H7 (cell line): ENCODE data around the gene UGT1A5. TPM values are rescaled to one million over a fixed set of nuclear protein-coding genes. Genes with fewer than 3 reads are reported as not detected.

Experiments
- DNase-seq: peaks from one replicate; pipeline ENCODE4 v3.0.0; 2012
- H3K27me3 ChIP-seq: 2 replicates; pipeline ENCODE4 v1.6.0; 2011; ENCODE audit warnings: mild to moderate bottlenecking, low read length; ENCODE audit not compliant: control insufficient read depth, insufficient read depth
- H3K36me3 ChIP-seq: replicated peaks from 2 replicates; pipeline ENCODE4 v1.5.1; 2011; ENCODE audit warnings: low read length; ENCODE audit not compliant: control insufficient read depth, insufficient read depth
- H3K4me3 ChIP-seq: 2 replicates; pipeline ENCODE4 v1.5.1; 2011; ENCODE audit warnings: low read depth, mild to moderate bottlenecking, control low read depth, low read length, moderate library complexity; ENCODE audit not compliant: insufficient read depth
- total RNA-seq: library from RNA; depleted of rRNA; stranded (reverse); fragments of >200 nt; shearing (Covaris generic); gene quantifications from 2 replicates; pipeline ENCODE4 v1.2.3, GENCODE V29; 2014

The UGT1A5 gene
- total RNA-seq, 1 experiment from 2014 or later = not detected

- H3K4me3 ChIP-seq = no peak overlapping the region
- H3K27me3 ChIP-seq = no peaks in the 10 kb centered on the region
- DNase-seq = no peak
- H3K36me3 ChIP-seq = no peaks in the 10 kb centered on the region
Observed at GRCh38 chr2:233772153-233772552, 59.4 kb downstream of the UGT1A5 start.

GRCh38 chr2:233772583-233772982, 59.9 kb downstream of the UGT1A5 start:
- no peak for DNase-seq
- no peaks in the 10 kb centered on the region for H3K27me3 ChIP-seq
- no peaks in the 10 kb centered on the region for H3K36me3 ChIP-seq
- H3K4me3 ChIP-seq = no peak overlapping the region

DNA sequence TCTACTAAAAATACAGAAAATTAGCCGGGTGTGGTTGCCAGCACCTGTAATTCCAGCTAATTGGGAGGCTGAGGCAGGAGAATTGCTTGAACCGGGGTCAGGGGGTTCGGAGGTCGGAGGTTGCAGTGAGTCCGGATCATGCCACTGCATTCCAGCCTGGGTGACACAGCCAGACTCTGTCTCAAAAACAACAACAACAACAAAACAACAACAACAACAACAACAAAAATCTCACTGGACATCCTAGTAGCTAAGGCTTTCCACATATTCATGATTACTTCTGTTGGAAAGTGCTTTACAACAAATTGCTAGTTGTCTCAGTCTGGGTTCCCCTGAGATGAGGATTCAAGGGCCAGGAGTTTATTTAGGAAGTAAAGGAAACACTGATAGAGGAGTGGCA, 61.1 kb downstream of the UGT1A5 start:
- Histone ChIP-seq H3K27me3 (no peaks in the 10 kb centered on the region), H3K36me3 (no peaks in the 10 kb centered on the region), H3K4me3 (no peak overlapping the region)
- no peak for DNase-seq

DNA sequence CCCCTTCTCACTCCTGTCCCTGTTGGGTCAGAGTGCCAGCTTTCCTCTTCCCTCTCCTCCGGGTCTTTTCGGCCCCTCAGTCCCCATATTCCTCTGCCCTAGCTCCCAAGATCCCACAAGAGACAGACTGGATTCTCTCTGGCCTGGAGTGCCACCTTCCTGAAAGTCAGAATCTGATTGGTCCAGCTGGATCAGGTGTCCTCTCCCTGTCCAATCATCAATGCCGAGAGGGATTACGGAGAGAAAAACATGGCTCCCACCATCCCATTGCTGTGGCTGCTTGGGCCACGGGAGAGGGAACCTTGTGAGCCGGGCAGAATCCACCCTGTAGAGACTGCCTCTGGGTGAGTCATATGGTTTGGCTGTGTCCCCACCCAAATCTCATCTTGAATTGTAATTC, 62.7 kb downstream of the UGT1A5 start:
- DNase-seq = no peak
- no peaks in the 10 kb centered on the region for H3K36me3 ChIP-seq
- no peak overlapping the region for H3K4me3 ChIP-seq
- no peaks in the 10 kb centered on the region for H3K27me3 ChIP-seq

- H3K36me3 ChIP-seq = no peaks in the 10 kb centered on the region
- no peak for DNase-seq
- H3K4me3 ChIP-seq = no peak within 1 kb of the TSS
- H3K27me3 ChIP-seq = no peaks in the 10 kb centered on the region
Observed at GRCh38 chr2:233778030-233778429, 65.3 kb downstream of the UGT1A5 start, which contains the start of gene MROH2A. TSS of gene MROH2A (plus strand) at chr2:233778330. CDS start at chr2:233779359, 1,029 bp downstream.

DNA sequence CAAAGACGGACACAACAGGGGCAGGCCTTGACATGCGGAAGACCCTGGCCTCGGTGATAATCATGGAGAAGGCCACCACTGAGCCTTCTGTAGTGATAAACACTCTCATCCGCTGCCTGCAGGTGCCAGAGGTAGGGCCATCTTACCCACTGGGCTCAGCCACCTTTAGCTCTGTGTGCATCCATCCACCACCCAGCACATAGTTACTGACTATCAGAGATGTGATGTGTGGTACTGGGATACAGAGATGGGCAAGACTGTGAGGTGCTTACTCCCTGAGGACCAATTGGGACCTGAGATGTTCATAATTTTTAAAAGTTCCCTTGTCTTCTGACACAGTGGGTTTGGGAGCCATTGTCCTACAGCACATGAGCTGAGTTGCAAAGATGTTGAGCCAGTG, 67.0 kb downstream of the UGT1A5 start:
- no peaks in the 10 kb centered on the region for H3K36me3 ChIP-seq
- H3K4me3 ChIP-seq = no peak overlapping the region
- H3K27me3 ChIP-seq = no peaks in the 10 kb centered on the region
- no peak for DNase-seq

DNA sequence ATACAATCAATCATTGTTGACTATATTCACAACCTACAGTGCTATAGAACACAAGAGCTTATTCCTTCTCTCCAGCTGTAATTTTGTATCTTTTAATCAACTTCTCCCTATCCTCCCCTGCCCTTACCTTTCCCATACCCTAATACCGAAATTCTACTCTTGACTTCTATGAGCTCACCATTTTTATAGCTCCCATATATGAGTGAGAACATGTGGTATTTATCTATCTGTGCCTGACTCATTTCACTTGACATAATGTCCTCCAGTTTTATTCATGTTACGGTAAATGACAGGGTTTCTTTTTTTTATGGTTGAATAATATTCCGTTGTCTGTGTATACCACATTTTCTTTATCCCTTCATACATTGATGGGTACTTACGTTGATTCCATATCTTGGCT, 68.1 kb downstream of the UGT1A5 start:
- Histone ChIP-seq H3K27me3 (no peaks in the 10 kb centered on the region), H3K36me3 (no peaks in the 10 kb centered on the region), H3K4me3 (no peak overlapping the region)
- DNase-seq = no peak

DNA sequence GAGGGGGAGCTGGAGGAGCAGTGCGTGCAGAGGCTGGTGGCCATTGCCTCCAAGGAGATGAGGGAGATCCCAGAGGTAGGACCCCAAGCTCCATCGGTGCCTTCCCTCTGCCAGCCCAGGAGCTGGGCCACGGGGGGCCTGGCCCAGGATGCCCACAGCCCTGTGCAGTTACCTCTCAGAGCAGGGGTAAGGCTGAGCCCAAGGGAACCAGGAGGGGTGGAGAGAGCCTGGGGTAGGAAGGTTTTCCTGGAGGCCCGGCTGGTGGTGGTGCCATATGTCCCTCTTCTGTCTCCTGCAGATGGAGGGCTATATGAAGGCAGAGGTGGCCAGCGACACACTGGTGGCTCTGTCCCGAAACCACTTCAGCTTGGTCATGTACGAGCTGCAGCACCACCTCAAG, 76.8 kb downstream of the UGT1A5 start:
- DNase-seq = no peak
- Histone ChIP-seq H3K36me3 (no peaks in the 10 kb centered on the region), H3K27me3 (no peaks in the 10 kb centered on the region), H3K4me3 (no peak overlapping the region)

GRCh38 chr2:233791151-233791882, 78.6 kb downstream of the UGT1A5 start:
- no peak overlapping the region for H3K4me3 ChIP-seq
- H3K27me3 ChIP-seq = no peaks in the 10 kb centered on the region
- peak; percentile 5 for DNase-seq
- no peaks in the 10 kb centered on the region for H3K36me3 ChIP-seq

DNA sequence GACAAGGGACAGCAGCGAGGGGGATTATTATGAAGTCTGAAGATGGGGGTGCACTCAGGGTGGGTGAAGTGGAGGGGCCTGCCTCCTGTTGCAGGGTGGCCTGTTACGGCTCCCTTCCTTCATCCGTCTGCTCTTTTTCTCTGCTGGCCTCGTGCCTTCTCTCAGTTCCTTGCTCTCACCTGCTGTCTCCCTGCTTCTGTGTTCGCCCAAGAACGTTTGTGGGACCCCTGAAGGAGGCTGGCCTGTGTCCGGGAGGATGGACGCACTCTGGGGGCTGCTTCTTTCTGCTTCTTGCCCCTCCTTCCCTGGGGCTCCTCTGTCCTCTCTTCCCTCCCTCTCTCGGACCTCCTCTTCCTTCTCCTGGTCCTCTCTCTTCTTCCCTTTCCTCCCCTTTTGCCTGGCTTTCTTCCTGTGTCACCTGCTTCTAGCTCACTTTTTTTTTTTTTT, 79.2 kb downstream of the UGT1A5 start:
- DNase-seq = peak; percentile 16
- H3K27me3 ChIP-seq = no peaks in the 10 kb centered on the region
- H3K4me3 ChIP-seq = no peak overlapping the region
- H3K36me3 ChIP-seq = no peaks in the 10 kb centered on the region

- Histone ChIP-seq H3K27me3 (no peaks in the 10 kb centered on the region), H3K4me3 (no peak overlapping the region), H3K36me3 (no peaks in the 10 kb centered on the region)
- DNase-seq = no peak
Observed at GRCh38 chr2:233792720-233793119, 80.0 kb downstream of the UGT1A5 start.

DNA sequence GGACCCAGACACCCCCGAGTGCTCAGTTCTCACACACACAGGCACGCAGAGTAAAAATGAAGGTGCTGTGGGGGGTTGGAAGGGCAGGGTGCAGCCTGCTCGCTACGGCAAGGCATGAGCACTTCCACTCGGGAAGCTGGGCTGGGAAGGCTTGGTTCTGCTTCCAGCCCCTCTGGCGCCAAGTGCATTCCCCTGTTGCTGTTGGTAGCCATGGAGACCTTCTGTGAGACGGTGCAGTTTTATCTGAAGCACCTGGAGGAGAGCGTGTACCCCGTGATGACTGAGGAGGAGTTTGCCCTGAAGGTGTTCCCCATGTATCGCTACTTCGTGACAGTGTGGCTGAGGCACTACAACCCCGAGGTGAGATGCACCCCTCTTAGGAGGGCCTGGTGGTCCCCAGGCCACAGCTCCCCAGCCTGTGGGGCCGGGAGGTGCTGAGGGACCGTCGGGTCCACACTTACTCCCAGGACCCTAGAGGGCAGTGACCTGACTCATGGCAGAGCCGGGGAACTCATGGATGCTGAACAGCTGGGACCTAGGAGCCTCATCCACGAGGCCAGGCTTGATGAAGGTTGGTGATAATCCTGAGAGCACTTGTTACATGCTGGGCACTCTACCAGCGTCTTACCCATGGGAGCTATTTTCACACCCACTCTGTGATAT, 80.9 kb downstream of the UGT1A5 start:
- no peaks in the 10 kb centered on the region for H3K27me3 ChIP-seq
- no peaks in the 10 kb centered on the region for H3K36me3 ChIP-seq
- DNase-seq = peak; percentile 10
- H3K4me3 ChIP-seq = no peak overlapping the region

DNA sequence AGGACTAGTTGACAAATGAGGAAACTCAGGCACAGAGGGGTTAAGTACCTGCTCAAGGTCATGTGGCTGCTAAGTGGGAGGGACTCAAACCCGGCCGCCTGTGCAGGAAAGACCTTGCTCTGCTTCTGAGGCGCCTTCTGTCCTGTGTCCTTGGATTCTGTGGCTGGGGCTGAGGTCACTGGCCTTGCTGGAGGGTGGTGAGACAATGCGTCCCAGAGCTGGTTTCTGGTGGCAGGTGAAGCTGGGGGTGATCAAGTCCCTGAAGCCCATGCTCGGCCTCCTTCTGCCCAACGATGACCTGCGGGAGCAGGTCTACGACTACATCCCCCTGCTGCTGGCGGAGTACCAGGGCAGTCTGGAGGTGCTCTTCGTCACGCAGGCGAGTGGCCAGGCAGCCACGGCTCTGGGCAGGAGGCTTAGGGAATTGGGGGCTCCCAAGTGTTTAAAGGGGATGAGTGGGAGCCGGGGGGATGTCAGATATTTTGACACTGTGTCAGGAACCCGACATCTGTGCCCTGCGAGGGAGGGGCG, 81.5 kb downstream of the UGT1A5 start:
- no peak overlapping the region for H3K4me3 ChIP-seq
- DNase-seq = peak; percentile 20
- H3K36me3 ChIP-seq = no peaks in the 10 kb centered on the region
- no peaks in the 10 kb centered on the region for H3K27me3 ChIP-seq

GRCh38 chr2:233795735-233796171, 83.0 kb downstream of the UGT1A5 start:
- DNase-seq = peak; percentile 19
- H3K36me3 ChIP-seq = no peaks in the 10 kb centered on the region
- H3K27me3 ChIP-seq = no peaks in the 10 kb centered on the region
- no peak overlapping the region for H3K4me3 ChIP-seq

DNA sequence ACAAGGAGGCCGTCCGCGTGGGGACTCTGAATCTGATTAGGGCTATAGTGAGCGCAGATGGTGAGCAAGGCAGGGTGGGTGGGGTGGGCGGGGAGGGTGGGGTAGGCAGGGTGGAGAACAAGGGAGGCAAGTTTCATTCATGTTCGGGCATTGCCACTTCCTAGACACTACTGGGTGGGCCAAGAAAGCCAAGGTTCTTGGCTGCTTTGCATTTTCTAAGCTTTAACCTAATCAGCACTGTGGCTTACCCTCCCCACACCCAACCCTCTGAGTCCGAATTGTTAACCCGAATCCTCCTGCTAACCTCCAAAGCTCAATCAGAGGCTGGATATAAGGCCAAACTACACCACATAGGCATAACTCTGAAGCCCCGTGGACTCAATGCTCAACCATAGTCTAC, 83.5 kb downstream of the UGT1A5 start:
- H3K36me3 ChIP-seq = no peaks in the 10 kb centered on the region
- no peaks in the 10 kb centered on the region for H3K27me3 ChIP-seq
- no peak overlapping the region for H3K4me3 ChIP-seq
- peak; percentile 6 for DNase-seq
